ENCODE data around the gene CEP350.
A peak's percentile ranks its signal among the peaks of the same experiment; 100 is the strongest.
"Not testable (repeated sequence)": the region's sequence is repeated elsewhere in the genome, so short reads cannot be mapped to it uniquely, and the experiment has no call there.

The CEP350 gene

DNA sequence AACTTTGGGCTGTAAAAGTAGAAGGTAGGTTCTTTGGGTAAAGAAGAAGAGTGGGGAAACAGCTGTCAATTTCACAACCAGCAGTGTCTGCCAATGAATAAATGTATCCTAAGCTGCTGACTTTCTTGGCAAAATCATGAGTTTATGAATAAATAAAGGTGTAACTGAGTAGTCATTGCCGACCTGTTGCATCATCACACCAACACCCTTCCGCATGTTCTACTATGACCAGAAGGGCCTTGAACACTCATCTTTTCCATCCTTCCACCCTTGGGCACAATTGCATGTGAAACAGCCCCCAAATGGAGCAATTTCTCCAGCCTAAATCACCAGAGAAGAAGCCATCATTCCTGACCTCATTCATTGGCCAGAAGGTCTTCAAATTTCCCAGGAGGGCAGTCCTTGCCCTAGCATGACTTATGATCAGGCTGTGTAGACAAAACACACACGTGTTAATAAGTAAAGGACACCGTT, 168.9 kb downstream of the CEP350 start:
- peak; percentile 14 for DNase-seq

- no peak for DNase-seq
Measured at GRCh38 chr1:180130651-180131050, 176.0 kb downstream of the CEP350 start.

DNA sequence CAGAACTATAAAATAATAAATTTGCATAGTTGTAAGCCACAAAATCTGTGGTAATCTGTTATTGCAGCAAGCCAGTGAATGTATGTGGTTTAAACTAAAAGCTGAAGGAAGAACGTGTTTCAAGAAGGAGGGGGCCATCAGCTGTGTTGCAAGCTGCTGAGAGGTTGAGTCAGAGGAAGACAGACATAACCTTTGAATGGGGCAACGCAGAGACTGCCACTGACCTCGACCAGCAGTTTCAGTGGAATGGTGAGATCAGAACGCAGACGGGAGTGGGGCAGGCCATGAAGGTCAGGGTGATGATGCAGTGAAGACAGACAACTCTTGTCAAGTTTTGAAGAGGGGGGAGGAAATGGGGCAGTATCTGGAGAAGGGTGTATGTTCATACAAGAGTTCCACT, 176.9 kb downstream of the CEP350 start:
- peak; percentile 90 for DNase-seq

DNA sequence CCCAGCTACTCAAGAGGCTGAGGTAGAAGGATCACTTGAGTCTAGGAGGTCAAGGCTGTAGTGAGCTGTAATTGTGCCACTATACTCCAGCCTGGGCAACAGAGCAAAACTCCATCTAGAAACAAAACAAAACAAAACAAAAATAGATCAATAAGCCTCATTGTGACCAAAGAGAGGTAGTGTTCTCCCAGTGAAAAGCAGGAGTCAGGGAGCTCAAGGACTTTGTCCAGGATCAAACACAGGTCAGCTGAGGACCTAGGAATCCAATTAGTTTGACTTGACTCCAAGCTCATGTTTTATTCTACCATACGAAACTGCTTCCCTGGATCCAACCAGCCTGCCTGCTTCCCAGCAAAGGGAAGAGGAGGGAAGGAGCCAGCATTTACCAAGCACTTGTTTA, 178.6 kb downstream of the CEP350 start:
- DNase-seq, result no peak

DNA sequence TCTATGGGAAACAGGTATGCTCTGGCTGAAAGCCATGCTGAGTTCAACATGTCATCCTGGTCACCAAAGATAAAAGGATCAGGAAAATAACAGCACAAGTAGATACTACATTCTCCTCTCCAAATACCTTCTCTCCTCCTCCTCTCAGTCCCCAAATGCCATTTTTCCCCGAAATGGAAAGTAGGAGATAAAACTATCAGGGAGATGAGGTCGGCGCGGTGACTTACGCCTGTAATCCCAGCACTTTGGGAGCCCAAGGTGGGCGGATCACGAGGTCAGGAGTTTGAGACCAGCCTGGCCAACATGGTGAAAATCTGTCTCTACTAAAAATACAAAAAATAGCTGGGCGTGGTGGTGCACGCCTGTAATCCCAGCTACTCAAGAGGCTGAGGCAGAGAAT, 179.1 kb downstream of the CEP350 start:
- not testable (repeated sequence) for DNase-seq

GRCh38 chr1:180135535-180135934, 180.9 kb downstream of the CEP350 start:
- peak; percentile 13 for DNase-seq

DNA sequence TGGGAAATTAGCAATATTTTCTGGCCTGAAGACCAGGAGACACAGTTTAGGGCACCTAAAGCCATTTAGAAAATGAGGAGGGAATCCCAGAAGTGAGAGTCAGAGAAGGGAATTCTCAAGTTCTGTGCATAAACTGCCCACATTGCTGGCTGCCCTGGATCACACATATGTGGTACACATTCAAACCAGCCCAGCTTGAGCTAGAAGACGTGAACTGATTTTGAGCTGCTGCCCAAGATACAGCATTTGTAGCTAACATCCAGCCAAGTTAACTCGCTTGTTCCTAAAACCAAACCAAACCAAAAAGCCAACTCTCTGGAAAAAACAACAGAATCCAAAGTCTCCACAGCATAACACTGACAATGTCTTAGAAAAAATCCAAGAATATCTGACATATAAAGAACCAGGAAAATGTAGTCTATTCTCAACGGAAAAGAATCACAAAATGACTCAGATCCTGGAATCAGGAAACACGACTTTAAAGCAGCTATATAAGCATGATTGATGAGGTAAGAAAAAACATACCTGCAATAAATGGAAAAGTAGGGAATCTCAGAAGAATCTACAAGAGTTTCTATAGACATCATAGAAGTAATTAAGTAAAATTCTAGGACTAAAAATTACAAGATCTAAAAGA, 181.8 kb downstream of the CEP350 start:
- DNase-seq, result peak; percentile 8

DNA sequence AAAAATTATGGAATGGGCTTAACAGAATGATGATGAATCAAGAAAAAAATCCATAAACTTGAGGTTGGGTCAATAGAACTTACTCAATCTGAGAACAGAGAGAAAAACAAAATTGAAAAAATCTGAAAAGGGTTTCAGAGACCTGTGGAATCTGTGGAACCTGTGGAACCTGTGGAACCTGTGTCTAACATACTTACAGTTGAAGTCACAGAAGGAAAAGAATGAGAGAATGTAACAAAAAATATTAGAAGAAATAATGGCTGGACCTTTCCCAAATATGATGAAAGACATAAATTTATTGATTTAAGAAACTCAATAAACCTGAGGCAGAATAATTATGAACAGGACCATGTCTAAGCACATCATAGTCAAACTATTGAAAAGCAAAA, 182.4 kb downstream of the CEP350 start:
- no peak for DNase-seq

- no peak for DNase-seq
Measured at GRCh38 chr1:180137776-180138175, 183.2 kb downstream of the CEP350 start.

GRCh38 chr1:180141381-180141934, 186.8 kb downstream of the CEP350 start:
- no peak for DNase-seq

DNA sequence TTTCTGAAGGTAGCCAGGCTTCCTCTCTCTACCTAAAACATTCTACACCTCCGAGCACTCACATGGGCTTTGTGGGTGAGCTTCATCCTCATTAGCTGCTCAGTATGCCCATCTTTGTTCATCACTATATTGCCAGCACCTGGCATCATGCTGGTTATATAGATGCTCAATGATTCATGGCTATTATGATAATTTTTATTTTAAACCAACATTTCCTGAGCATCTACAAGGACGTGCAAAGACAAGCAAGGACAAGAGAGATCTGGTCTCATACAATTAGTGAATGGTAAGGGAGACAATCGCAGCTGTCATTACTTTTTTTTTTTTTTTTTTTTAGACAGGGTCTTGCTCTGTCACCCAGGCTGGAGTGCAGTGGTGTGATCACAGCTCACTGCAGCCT, 188.7 kb downstream of the CEP350 start:
- DNase-seq, result no peak

DNA sequence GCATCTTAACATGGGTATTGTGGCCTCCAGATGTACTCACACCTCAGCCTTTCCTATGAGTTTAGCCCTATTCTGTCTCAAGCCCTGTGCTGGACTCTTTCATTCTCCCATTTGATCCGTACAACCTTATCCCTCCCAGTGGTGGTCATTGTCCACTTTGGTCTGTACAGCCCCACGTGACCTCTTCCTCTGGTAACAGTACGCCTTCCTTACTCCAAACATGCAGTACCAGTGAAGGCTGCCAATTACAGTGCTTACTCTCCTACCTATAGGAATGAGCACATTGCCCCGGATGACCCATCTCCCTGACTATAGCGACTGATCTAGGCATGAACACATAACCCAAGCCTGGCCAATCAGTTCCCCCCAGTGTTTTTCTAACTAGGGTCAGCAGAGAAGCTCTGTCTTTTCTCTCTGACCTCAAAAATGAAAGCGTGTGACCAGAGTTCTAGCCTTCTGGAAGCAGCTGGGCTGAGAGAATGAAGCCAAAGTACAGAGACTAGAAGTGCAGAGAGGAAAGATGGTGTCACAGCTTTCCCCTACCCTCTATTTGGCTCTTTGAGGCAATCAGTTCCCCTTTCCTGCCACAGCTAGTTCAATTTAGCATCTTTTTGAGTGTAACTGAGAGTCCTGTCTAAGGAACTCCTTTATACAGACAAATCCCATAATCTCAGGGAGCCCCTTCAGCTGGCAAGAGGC, 190.2 kb downstream of the CEP350 start:
- no peak for DNase-seq

GRCh38 chr1:180145446-180145845, 190.8 kb downstream of the CEP350 start:
- no peak for DNase-seq

- DNase-seq, result peak; percentile 22
Measured at GRCh38 chr1:180150982-180151381, 196.4 kb downstream of the CEP350 start.

- DNase-seq, result peak; percentile 92
Measured at GRCh38 chr1:180151508-180151907, 196.9 kb downstream of the CEP350 start.

DNA sequence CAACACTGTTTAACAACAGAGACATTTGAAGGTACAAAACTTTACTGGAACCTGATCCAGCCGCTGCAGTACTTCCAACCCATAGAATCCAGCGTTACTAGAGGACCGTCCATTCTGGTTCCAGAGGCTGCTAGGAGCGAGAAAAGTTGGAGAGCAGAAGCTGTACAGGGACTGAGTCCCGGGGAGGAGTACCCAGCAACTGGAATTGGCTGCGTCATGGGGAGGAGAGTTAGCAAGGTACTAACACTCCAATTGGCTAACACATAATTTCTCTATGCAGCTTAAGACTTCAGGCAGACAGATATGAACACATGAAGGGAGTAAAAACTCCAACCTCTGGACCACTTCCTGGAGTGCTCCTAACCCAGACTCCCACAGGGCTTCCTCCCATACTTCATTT, 198.0 kb downstream of the CEP350 start:
- no peak for DNase-seq

DNA sequence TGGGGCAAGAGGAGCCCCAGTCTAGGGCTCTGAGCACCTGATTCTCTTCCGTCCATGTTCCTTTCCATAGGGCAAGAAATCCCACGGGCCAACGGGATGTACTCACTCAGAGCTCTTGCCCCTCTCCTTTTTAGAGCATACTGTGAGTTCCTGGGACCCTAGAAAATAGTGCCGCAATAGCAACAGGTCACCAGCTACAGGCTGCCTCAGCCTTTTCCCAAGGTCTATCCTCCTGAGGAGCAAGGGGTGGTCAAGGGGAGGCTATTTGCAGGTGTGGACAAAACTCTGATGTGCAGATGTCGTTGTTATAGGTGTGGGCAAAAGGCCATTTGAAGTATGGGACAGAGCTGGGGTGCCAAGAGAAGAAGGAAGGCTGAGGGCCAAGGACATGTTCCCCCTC, 198.4 kb downstream of the CEP350 start:
- DNase-seq, result no peak

GRCh38 chr1:180154003-180154324, 199.4 kb downstream of the CEP350 start:
- DNase-seq, result no peak

GRCh38 chr1:180154325-180155181, 199.9 kb downstream of the CEP350 start, which contains the start of gene QSOX1:
Gene QSOX1, plus strand, starts transcription at chr1:180154869. Its CDS starts 39 bp downstream, at chr1:180154908.
- peak; percentile 89 for DNase-seq

GRCh38 chr1:180155182-180155682, 200.6 kb downstream of the CEP350 start:
- no peak for DNase-seq

GRCh38 chr1:180156201-180156600, 201.6 kb downstream of the CEP350 start:
- DNase-seq, result no peak

GRCh38 chr1:180156631-180157091, 202.1 kb downstream of the CEP350 start:
- DNase-seq, result peak; percentile 78

- DNase-seq, result peak; percentile 64
Measured at GRCh38 chr1:180157108-180157507, 202.5 kb downstream of the CEP350 start.

Measured in fibroblast of skin of abdomen (primary cell).